Adrenal gland (tissue), 12 donors: ENCODE results near the gene CXXC5. TPM values are rescaled to one million over a fixed set of nuclear protein-coding genes. Genes with fewer than 3 reads are reported as not detected.

Experiments used
- DNase-seq, 7 donors: peaks; one replicate each; pipeline ENCODE4 v3.0.0-alpha.2; 2019 to 2020
- H3K27ac ChIP-seq, 5 donors: fragments of 200-600 bp; sonication (generic) in 4 of 5; 1 replicate in 3 of 5; 2 replicates in 2 of 5; pipeline versions ENCODE4 v1.5.1 to v1.8.0; 2016 to 2020; ENCODE audit warnings: mild to moderate bottlenecking in 1 of 5
- H3K27me3 ChIP-seq: fragments of 200-600 bp; 2 replicates; pipeline ENCODE4 v1.8.0; 2021
- H3K36me3 ChIP-seq, 2 donors: fragments of 200-600 bp; replicated peaks in 1 of 2; 1 replicate in 1 of 2; 2 replicates in 1 of 2; pipeline versions ENCODE4 v1.5.1 to v1.8.0; 2018 to 2022
- H3K4me1 ChIP-seq, 2 donors: fragments of 200-600 bp; replicated peaks in 1 of 2; 1 replicate in 1 of 2; 2 replicates in 1 of 2; pipeline versions ENCODE4 v1.5.1 to v1.8.0; 2018 to 2021
- H3K4me3 ChIP-seq, 4 donors: fragments of 200-600 bp; sonication (generic) in 3 of 4; one replicate each; pipeline ENCODE4 v1.5.1; 2016 to 2018
- H3K9me3 ChIP-seq, 3 donors: fragments of 200-600 bp; sonication (generic) in 1 of 3; replicated peaks in 1 of 3; 1 replicate in 2 of 3; 2 replicates in 1 of 3; pipeline versions ENCODE4 v1.5.1 to v1.8.0; 2016 to 2021
- CTCF ChIP-seq, 6 experiments: fragments of 450-650 bp in 4 of 6; fragments of 200-600 bp in 2 of 6; sonication (generic) in 1 of 6; IDR thresholded peaks; 1 replicate in 5 of 6; 2 replicates in 1 of 6; pipeline versions ENCODE4 v1.5.1 to v1.8.0; 2016 to 2021; ENCODE audit warnings: antibody characterized with exemption in 6 of 6, mild to moderate bottlenecking in 2 of 6, moderate library complexity in 1 of 6
- POLR2A ChIP-seq, 2 donors: fragments of 450-650 bp; IDR thresholded peaks; one replicate each; pipeline ENCODE4 v1.6.1; 2017; ENCODE audit warnings: antibody characterized with exemption in 2 of 2, mild to moderate bottlenecking in 2 of 2, moderate library complexity in 1 of 2
- WGBS, 4 donors: extraction: QIAGEN DNeasy Blood & Tissue Kit in 2 of 4; methylation state at CpG; one replicate each; pipeline versions ENCODE4 v1.1.5 to v1.1.7; 2013 to 2017; 5-methylcytosine and 5-hydroxymethylcytosine counted together
- intact Hi-C, 2 donors: fragments of 100-400 bp; cut with DNase I; formaldehyde crosslinking; loops; one replicate each; pipeline versions ENCODE4 v1.14.1 to v1.15.0; 2022 to 2023
- polyA plus RNA-seq, 3 donors: library from polyadenylated mRNA; stranded (reverse); fragments of 200-250 nt in 2 of 3; fragments of 350-450 nt in 1 of 3; fragmentation: Illumina TruSeq in 1 of 3; extraction: RNeasy Lipid Tissue Mini Kit (QIAGEN cat#74804) in 1 of 3; gene quantifications; one replicate each; pipeline ENCODE4 v1.2.3, GENCODE V29; 2013 to 2014
- total RNA-seq, 9 donors: library from RNA; depleted of rRNA in 4 of 9; stranded (reverse); fragments of >200 nt in 4 of 9; fragments of 120-200 nt in 1 of 9; fragmentation: NEBNext Ultra II Directional in 1 of 9; extraction: Animal tissue kit (Norgen Biotek cat#: 25700) in 1 of 9; gene quantifications; one replicate each; pipeline versions ENCODE4 v1.1.0 to v1.2.4, GENCODE V29; 2013 to 2023
- donor health status: healthy with polysubstance abuse.
- donor health status: Bipolar disorder and iron deficiency.
- donor health status: DM: yes; HTN: yes; CAD: no.
- donor health status: DM: no; HTN: no; CAD: no.
- donor health status: DM: no; HTN: no; CAD: no.
- donor health status: DM: yes; HTN: yes; CAD: no.

The CXXC5 gene
- total and polyA plus RNA-seq, 12 donors = 16.2 to 79.3 (median 34.7) TPM

GRCh38 chr5:139688751-139689372, 40.7 kb downstream of the CXXC5 start:
- intact Hi-C loops = loop anchor here (5.0 kb wide), 2 partner anchors 42 to 52 kb away; partner anchors contain the start of gene CXXC5 (in 1 of the 2)
- no peak for TF ChIP-seq POLR2A (IDR thresholded peaks at IDR 0.05)
- TF ChIP-seq CTCF (IDR thresholded peaks at IDR 0.05) = no peak

GRCh38 chr5:139689631-139690063, 41.5 kb downstream of the CXXC5 start:
- H3K4me1 ChIP-seq = peaks cover 10 to 26% of the 10 kb centered on the region in 2 donors
- peak overlapping the region in 1 of 5 donors; percentile 49 for H3K27ac ChIP-seq
- intact Hi-C loops = loop anchor here (5.0 to 10.0 kb wide), 3 partner anchors 42 to 75 kb away; partner anchors contain the start of gene CXXC5 (in 1 of the 2)
- WGBS, 4 donors = 57 to 75% (median 67%) methylated on average over 9 to 16 of the region's 16 CpGs
- no peaks in the 10 kb centered on the region for H3K36me3 ChIP-seq
- TF ChIP-seq CTCF (IDR thresholded peaks at IDR 0.05) = no peak
- H3K4me3 ChIP-seq = no peak overlapping the region
- no peaks in the 10 kb centered on the region for H3K9me3 ChIP-seq
- no peaks in the 10 kb centered on the region for H3K27me3 ChIP-seq
- DNase-seq = peak in 1 of 7 donors; percentile 29

More at GRCh38 chr5:139688751-139689372, 40.7 kb downstream of the CXXC5 start:
- 71 to 79% (median 76%) methylated on average over 7 to 8 of the region's 8 CpGs for WGBS, 4 donors
- Histone ChIP-seq H3K4me3 (no peak overlapping the region), H3K9me3 (no peaks in the 10 kb centered on the region), H3K27me3 (no peaks in the 10 kb centered on the region), H3K27ac (peak overlapping the region in 1 of 5 donors; percentile 18), H3K4me1 (peaks cover 10 to 26% of the 10 kb centered on the region in 2 donors), H3K36me3 (peaks cover 0 to 1% of the 10 kb centered on the region in 2 donors)
- no peak for DNase-seq

GRCh38 chr5:139690064-139690802, 42.1 kb downstream of the CXXC5 start:
- H3K27me3 ChIP-seq = no peaks in the 10 kb centered on the region
- no peak overlapping the region for H3K4me3 ChIP-seq
- H3K27ac ChIP-seq = peak overlapping the region in 1 of 5 donors; percentile 49
- peaks cover 10 to 26% of the 10 kb centered on the region in 2 donors for H3K4me1 ChIP-seq
- peak in 4 of 7 donors; percentile 37 to 66 (median 56) for DNase-seq
- no peaks in the 10 kb centered on the region for H3K9me3 ChIP-seq
- intact Hi-C loops = loop anchor here (5.0 to 10.0 kb wide), 2 partner anchors 53 to 75 kb away; no protein-coding TSS in a partner anchor
- WGBS, 4 donors = 7 to 15% (median 12%) methylated on average over 2 to 16 of the region's 16 CpGs
- TF ChIP-seq CTCF (IDR thresholded peaks at IDR 0.05) (peak in 5 of 6 experiments; percentile 36 to 66 (median 48)), POLR2A (IDR thresholded peaks at IDR 0.05) (no peak)
- no peaks in the 10 kb centered on the region for H3K36me3 ChIP-seq
